Measurements from ENCODE around the gene SVIL. TPM values are rescaled to one million over a fixed set of nuclear protein-coding genes. Genes with fewer than 3 reads are reported as not detected.
"Not testable (repeated sequence)": the region's sequence is repeated elsewhere in the genome, so short reads cannot be mapped to it uniquely, and the experiment has no call there.

Gene SVIL
- total RNA-seq, 1 donor from 2014 or later: 100 TPM

GRCh38 chr10:29522061-29522855 is 112.5 kb downstream of the SVIL start:
- DNase-seq (ENCODE audit: low spot score): no peak

- DNase-seq (ENCODE audit: low spot score): no peak
Observed at GRCh38 chr10:29519659-29520058, 115.1 kb downstream of the SVIL start.

- no peak for DNase-seq (ENCODE audit: low spot score)
Observed at GRCh38 chr10:29517352-29517923, 117.3 kb downstream of the SVIL start.

- DNase-seq (ENCODE audit: low spot score): not testable (repeated sequence)
Observed at GRCh38 chr10:29516309-29516932, 118.3 kb downstream of the SVIL start.

GRCh38 chr10:29515879-29516278 is 118.9 kb downstream of the SVIL start:
- not testable (repeated sequence) for DNase-seq (ENCODE audit: low spot score)

- not testable (repeated sequence) for DNase-seq (ENCODE audit: low spot score)
Observed at GRCh38 chr10:29515104-29515503, 119.7 kb downstream of the SVIL start.

- DNase-seq (ENCODE audit: low spot score): no peak
Observed at GRCh38 chr10:29514306-29514705, 120.5 kb downstream of the SVIL start.

- DNase-seq (ENCODE audit: low spot score): no peak
Observed at GRCh38 chr10:29512425-29512974, 122.3 kb downstream of the SVIL start.

- DNase-seq (ENCODE audit: low spot score): not testable (repeated sequence)
Observed at GRCh38 chr10:29511806-29512205, 123.0 kb downstream of the SVIL start.

- DNase-seq (ENCODE audit: low spot score): not testable (repeated sequence)
Observed at GRCh38 chr10:29510483-29511157, 124.2 kb downstream of the SVIL start.

- DNase-seq (ENCODE audit: low spot score): no peak
Observed at GRCh38 chr10:29508554-29509244, 126.1 kb downstream of the SVIL start.

GRCh38 chr10:29507750-29508149 is 127.0 kb downstream of the SVIL start:
- DNase-seq (ENCODE audit: low spot score): not testable (repeated sequence)

GRCh38 chr10:29506324-29506921 is 128.3 kb downstream of the SVIL start:
- DNase-seq (ENCODE audit: low spot score): not testable (repeated sequence)

- DNase-seq (ENCODE audit: low spot score): no peak
Observed at GRCh38 chr10:29502351-29502750, 132.4 kb downstream of the SVIL start.

- DNase-seq (ENCODE audit: low spot score): no peak
Observed at GRCh38 chr10:29501692-29502091, 133.1 kb downstream of the SVIL start.

GRCh38 chr10:29499993-29500537 is 134.7 kb downstream of the SVIL start:
- DNase-seq (ENCODE audit: low spot score): no peak

GRCh38 chr10:29496341-29497162 is 138.2 kb downstream of the SVIL start:
- DNase-seq (ENCODE audit: low spot score): no peak

- no peak for DNase-seq (ENCODE audit: low spot score)
Observed at GRCh38 chr10:29495366-29495765, 139.4 kb downstream of the SVIL start.

GRCh38 chr10:29493697-29494096 is 141.1 kb downstream of the SVIL start:
- DNase-seq (ENCODE audit: low spot score): no peak

Data from mesenteric fat pad (tissue), 1 donor.